Activated naive CD8-positive, alpha-beta T cell treated with anti-CD3 and anti-CD28 coated beads for 36 hours (primary cell): ENCODE data around the gene UMAD1. TPM values are rescaled to one million over a fixed set of nuclear protein-coding genes. Genes with fewer than 3 reads are reported as not detected.

Experiments
- DNase-seq: peaks from one replicate; pipeline ENCODE4 v3.0.0; 2021
- H3K27ac Mint-ChIP-seq: one replicate; pipeline ENCODE4 v1.8.0; 2022; ENCODE audit warnings: mild to moderate bottlenecking, moderate library complexity, mixed read lengths
- H3K27me3 Mint-ChIP-seq: one replicate; pipeline ENCODE4 v1.8.0; 2022; ENCODE audit warnings: mild to moderate bottlenecking, mixed read lengths
- H3K36me3 Mint-ChIP-seq: one replicate; pipeline ENCODE4 v1.8.0; 2021; ENCODE audit warnings: mild to moderate bottlenecking, mixed read lengths
- H3K4me1 Mint-ChIP-seq: one replicate; pipeline ENCODE4 v1.8.0; 2021; ENCODE audit warnings: mixed read lengths
- H3K4me3 Mint-ChIP-seq: one replicate; pipeline ENCODE4 v1.8.0; 2022; ENCODE audit warnings: mild to moderate bottlenecking, moderate library complexity, mixed read lengths
- H3K9me3 Mint-ChIP-seq: one replicate; pipeline ENCODE4 v1.8.0; 2022; ENCODE audit warnings: mixed read lengths
- total RNA-seq, 2 experiments: library from RNA; stranded (reverse); gene quantifications; one replicate each; pipeline ENCODE4 v1.2.3, GENCODE V29; 2021

Gene UMAD1
- total RNA-seq, 2 experiments from 2014 or later: 13.2 to 13.7 TPM

GRCh38 chr7:7883394-7883793 is 242.8 kb downstream of the UMAD1 start:
- Mint-ChIP-seq H3K36me3 (peaks cover 5% of the 10 kb centered on the region), H3K9me3 (no peaks in the 10 kb centered on the region), H3K27ac (no peak overlapping the region), H3K4me3 (no peak overlapping the region), H3K4me1 (no peaks in the 10 kb centered on the region), H3K27me3 (no peaks in the 10 kb centered on the region)
- DNase-seq: no peak

DNA sequence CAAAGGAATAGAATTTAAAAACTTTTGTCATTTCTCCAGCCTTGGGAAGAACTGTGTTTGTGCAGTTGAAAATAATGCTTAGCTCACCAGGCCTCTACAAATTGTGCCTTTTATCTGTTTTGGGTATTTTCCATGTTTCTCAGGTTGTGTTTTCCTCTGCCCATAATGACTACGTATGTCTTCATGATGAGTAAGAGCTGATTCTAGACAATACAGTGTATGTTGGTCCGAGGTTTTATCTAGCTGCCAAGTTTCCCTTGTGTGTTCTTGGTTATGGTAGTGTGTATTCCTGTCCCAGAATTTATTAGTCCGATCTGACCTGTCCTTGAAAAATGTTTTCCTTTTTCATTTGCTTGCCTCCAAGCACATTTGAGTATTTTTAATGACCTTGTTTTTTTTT is 244.3 kb downstream of the UMAD1 start:
- H3K4me3 Mint-ChIP-seq: no peak overlapping the region
- no peak for DNase-seq
- H3K9me3 Mint-ChIP-seq: no peaks in the 10 kb centered on the region
- no peaks in the 10 kb centered on the region for H3K4me1 Mint-ChIP-seq
- no peak overlapping the region for H3K27ac Mint-ChIP-seq
- no peaks in the 10 kb centered on the region for H3K27me3 Mint-ChIP-seq
- peaks cover 5% of the 10 kb centered on the region for H3K36me3 Mint-ChIP-seq

GRCh38 chr7:7889791-7890568 is 249.4 kb downstream of the UMAD1 start:
- Mint-ChIP-seq H3K27me3 (no peaks in the 10 kb centered on the region), H3K4me1 (no peaks in the 10 kb centered on the region), H3K36me3 (peaks cover 7% of the 10 kb centered on the region), H3K27ac (no peak overlapping the region), H3K9me3 (no peaks in the 10 kb centered on the region), H3K4me3 (no peak overlapping the region)
- no peak for DNase-seq

DNA sequence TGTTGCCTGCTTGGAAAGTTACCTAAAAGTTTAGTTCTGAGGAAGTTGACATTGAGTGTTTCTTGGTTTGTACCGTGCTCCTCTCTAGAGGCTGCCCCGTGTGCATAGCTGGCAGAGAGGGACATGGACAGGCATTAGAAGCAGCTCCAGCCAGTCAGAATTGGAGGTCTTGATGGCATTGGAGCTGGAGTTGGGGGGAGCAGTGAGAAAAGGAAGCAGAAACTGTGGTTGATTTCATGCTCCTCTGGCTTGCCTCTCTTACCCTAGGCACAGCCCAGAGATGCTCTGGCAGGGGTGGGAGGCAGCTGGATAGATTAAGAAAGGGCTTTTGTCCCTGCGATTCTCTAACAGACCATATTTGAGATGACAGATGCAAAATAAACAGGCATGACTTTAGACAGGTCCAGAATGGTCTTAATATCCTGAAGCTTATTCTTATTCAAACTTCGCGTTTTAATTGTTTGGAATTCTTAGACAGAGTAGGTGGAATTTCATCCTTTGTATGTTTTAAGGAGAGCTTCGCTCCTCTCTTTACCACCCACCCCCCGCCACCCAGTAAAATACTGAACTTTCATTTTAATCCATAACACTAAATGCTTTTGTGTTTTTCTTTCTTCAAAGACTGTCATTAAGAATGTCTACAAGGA is 254.6 kb downstream of the UMAD1 start:
- Mint-ChIP-seq H3K4me1 (no peaks in the 10 kb centered on the region), H3K4me3 (no peak overlapping the region), H3K36me3 (peaks cover 12% of the 10 kb centered on the region), H3K27ac (no peak overlapping the region), H3K9me3 (no peaks in the 10 kb centered on the region), H3K27me3 (no peaks in the 10 kb centered on the region)
- no peak for DNase-seq

DNA sequence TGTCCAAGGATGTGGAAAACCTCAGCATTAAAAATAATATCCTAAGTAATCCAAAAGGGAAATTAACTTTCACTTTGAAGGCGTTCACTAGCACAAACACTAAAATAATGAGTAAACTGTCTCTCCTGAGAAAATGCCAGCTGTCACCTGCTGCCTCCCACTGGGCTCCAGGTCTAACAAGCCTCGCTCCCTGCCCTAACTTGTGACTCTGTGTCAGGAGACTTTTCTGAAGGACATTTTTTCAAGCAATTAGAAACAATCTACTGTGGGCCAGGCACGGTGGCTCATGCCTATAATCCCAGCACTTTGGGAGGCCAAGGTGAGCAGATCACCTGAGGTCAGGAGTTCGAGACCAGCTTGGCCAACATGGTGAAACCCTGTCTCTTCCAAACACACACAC is 255.2 kb downstream of the UMAD1 start:
- H3K4me3 Mint-ChIP-seq: no peak overlapping the region
- no peaks in the 10 kb centered on the region for H3K4me1 Mint-ChIP-seq
- no peaks in the 10 kb centered on the region for H3K9me3 Mint-ChIP-seq
- no peaks in the 10 kb centered on the region for H3K27me3 Mint-ChIP-seq
- H3K36me3 Mint-ChIP-seq: peaks cover 7% of the 10 kb centered on the region
- no peak for DNase-seq
- H3K27ac Mint-ChIP-seq: no peak overlapping the region

DNA sequence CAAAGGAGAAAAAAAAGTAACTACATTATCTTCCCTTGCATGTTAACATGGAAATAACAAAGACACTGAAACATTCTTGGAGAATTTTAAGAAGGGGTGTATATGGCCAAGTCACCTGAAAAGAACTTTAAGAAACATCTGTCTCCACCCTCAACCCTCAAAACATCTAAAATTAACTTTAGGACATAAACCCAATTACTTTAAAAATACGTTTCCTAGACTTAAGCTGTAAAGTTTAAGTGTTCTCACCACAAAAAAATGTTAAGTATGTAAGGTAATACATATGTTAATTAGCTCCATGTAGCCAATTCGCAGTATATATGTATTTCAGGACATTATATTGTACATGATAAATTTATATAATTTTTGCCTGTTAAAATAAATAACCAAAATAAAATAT is 257.0 kb downstream of the UMAD1 start:
- no peak overlapping the region for H3K4me3 Mint-ChIP-seq
- DNase-seq: no peak
- H3K27ac Mint-ChIP-seq: no peak overlapping the region
- H3K9me3 Mint-ChIP-seq: no peaks in the 10 kb centered on the region
- no peaks in the 10 kb centered on the region for H3K4me1 Mint-ChIP-seq
- H3K27me3 Mint-ChIP-seq: no peaks in the 10 kb centered on the region
- peaks cover 5% of the 10 kb centered on the region for H3K36me3 Mint-ChIP-seq

GRCh38 chr7:7897949-7898515 is 257.5 kb downstream of the UMAD1 start:
- Mint-ChIP-seq H3K9me3 (no peaks in the 10 kb centered on the region), H3K36me3 (peaks cover 5% of the 10 kb centered on the region), H3K27ac (no peak overlapping the region), H3K27me3 (no peaks in the 10 kb centered on the region), H3K4me3 (no peak overlapping the region), H3K4me1 (no peaks in the 10 kb centered on the region)
- no peak for DNase-seq

GRCh38 chr7:7902845-7903244 is 262.3 kb downstream of the UMAD1 start:
- H3K4me1 Mint-ChIP-seq: no peaks in the 10 kb centered on the region
- no peak overlapping the region for H3K4me3 Mint-ChIP-seq
- peaks cover 5% of the 10 kb centered on the region for H3K9me3 Mint-ChIP-seq
- DNase-seq: no peak
- H3K36me3 Mint-ChIP-seq: peaks cover 12% of the 10 kb centered on the region
- H3K27ac Mint-ChIP-seq: no peak overlapping the region
- no peaks in the 10 kb centered on the region for H3K27me3 Mint-ChIP-seq

- no peak for DNase-seq
- Mint-ChIP-seq H3K4me3 (no peak overlapping the region), H3K27ac (no peak overlapping the region), H3K9me3 (peaks cover 6% of the 10 kb centered on the region), H3K36me3 (peaks cover 8% of the 10 kb centered on the region), H3K4me1 (peaks cover 3% of the 10 kb centered on the region), H3K27me3 (no peaks in the 10 kb centered on the region)
These were observed 266.8 kb downstream of the UMAD1 start for GRCh38 chr7:7907306-7907705.

DNA sequence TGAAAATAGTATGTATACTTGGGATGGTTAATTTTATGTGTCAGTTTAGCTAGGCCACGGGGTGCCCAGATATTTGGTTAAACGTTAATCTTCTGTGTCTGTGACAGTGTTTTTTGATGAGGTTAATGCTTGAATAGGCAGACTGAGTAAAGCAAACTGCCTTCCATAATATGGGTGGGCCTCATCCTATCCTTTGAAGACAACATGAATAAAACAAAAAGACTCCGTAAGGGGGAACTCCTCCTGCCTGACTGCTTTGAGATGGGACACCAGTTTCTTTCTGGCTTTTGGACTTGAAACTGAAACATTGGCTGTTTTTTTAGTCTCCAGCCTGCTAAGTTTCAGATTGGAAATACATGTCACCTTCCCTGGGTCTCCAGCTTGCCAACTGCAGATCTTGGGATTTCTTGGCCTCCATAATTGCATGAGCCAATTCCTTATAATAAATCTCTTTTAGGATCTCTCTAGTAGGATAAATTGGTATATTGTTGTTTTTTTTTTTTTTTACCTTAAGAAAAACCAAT is 268.1 kb downstream of the UMAD1 start:
- H3K4me3 Mint-ChIP-seq: no peak overlapping the region
- H3K27ac Mint-ChIP-seq: no peak overlapping the region
- peaks cover 3% of the 10 kb centered on the region for H3K4me1 Mint-ChIP-seq
- H3K36me3 Mint-ChIP-seq: peaks cover 8% of the 10 kb centered on the region
- peaks cover 6% of the 10 kb centered on the region for H3K9me3 Mint-ChIP-seq
- no peaks in the 10 kb centered on the region for H3K27me3 Mint-ChIP-seq
- DNase-seq: no peak

GRCh38 chr7:7909376-7909775 is 268.8 kb downstream of the UMAD1 start:
- peaks cover 3% of the 10 kb centered on the region for H3K4me1 Mint-ChIP-seq
- H3K4me3 Mint-ChIP-seq: no peak overlapping the region
- H3K27me3 Mint-ChIP-seq: no peaks in the 10 kb centered on the region
- no peak overlapping the region for H3K27ac Mint-ChIP-seq
- H3K9me3 Mint-ChIP-seq: peaks cover 6% of the 10 kb centered on the region
- H3K36me3 Mint-ChIP-seq: peaks cover 8% of the 10 kb centered on the region
- DNase-seq: no peak

- peaks cover 6% of the 10 kb centered on the region for H3K9me3 Mint-ChIP-seq
- H3K27me3 Mint-ChIP-seq: no peaks in the 10 kb centered on the region
- peaks cover 6% of the 10 kb centered on the region for H3K36me3 Mint-ChIP-seq
- DNase-seq: no peak
- H3K27ac Mint-ChIP-seq: no peak overlapping the region
- H3K4me3 Mint-ChIP-seq: no peak overlapping the region
- H3K4me1 Mint-ChIP-seq: peaks cover 3% of the 10 kb centered on the region
These were observed 271.0 kb downstream of the UMAD1 start for GRCh38 chr7:7911369-7912123.

- H3K4me3 Mint-ChIP-seq: no peak overlapping the region
- H3K27ac Mint-ChIP-seq: no peak overlapping the region
- H3K9me3 Mint-ChIP-seq: no peaks in the 10 kb centered on the region
- no peak for DNase-seq
- H3K4me1 Mint-ChIP-seq: peaks cover 3% of the 10 kb centered on the region
- no peaks in the 10 kb centered on the region for H3K36me3 Mint-ChIP-seq
- H3K27me3 Mint-ChIP-seq: no peaks in the 10 kb centered on the region
These were observed 272.4 kb downstream of the UMAD1 start for GRCh38 chr7:7912937-7913336.

DNA sequence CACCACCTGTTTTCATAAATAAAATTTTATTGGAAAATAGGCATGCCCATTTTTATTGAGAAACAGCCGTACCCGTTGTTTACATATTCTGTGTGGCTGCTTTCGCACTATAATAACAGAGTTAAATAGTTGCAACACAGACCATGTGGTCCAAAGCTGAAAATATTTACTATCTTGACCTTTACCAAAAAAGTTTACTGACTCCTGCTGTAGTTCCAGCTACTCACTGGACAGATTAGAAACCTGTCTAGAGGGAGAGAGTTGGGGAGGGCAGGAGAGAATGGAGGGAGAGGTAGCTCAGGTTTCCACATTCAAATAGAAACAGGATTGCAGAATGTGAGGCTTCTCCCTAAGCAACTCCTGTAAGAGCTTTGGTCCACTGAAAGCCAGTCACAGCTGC is 273.0 kb downstream of the UMAD1 start:
- DNase-seq: no peak
- Mint-ChIP-seq H3K36me3 (no peaks in the 10 kb centered on the region), H3K4me3 (no peak overlapping the region), H3K27ac (no peak overlapping the region), H3K27me3 (no peaks in the 10 kb centered on the region), H3K9me3 (no peaks in the 10 kb centered on the region), H3K4me1 (peaks cover 3% of the 10 kb centered on the region)

DNA sequence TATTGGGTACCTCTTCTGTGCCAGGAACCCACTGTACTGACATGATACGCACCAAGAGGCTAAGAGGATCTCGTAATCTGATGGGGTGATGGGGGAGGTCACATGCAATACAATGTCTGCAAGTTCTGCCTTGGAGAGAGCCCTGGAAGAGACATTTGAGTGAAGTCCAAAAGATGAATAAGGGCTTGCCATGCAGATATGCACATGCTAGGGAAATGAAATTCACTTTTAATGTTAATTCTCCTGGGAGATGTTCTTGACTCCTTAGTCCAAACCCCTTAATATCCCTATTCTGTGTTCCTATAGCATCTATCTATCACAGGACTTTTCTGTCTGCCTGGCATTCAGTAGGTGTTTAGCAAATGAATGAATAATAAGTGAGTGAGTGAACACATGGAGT is 274.0 kb downstream of the UMAD1 start:
- no peaks in the 10 kb centered on the region for H3K27me3 Mint-ChIP-seq
- H3K4me3 Mint-ChIP-seq: no peak overlapping the region
- no peaks in the 10 kb centered on the region for H3K36me3 Mint-ChIP-seq
- DNase-seq: no peak
- no peak overlapping the region for H3K27ac Mint-ChIP-seq
- no peaks in the 10 kb centered on the region for H3K9me3 Mint-ChIP-seq
- peaks cover 1% of the 10 kb centered on the region for H3K4me1 Mint-ChIP-seq
